GM19452 (cell line): ENCODE data around the gene NKTR.
A peak's percentile ranks its signal among the peaks of the same experiment; 100 is the strongest.
"Not testable (repeated sequence)": the region's sequence is repeated elsewhere in the genome, so short reads cannot be mapped to it uniquely, and the experiment has no call there.

Source experiments
- ATAC-seq: cut with Tn5 transposase; IDR thresholded peaks from one replicate; pipeline ENCODE4 v1.9.1; 2021; ENCODE audit not compliant: unreplicated experiment

The NKTR gene

GRCh38 chr3:42600111-42600957, at the start of gene NKTR:
Gene NKTR, plus strand, starts transcription at chr3:42600686. Its CDS starts 321 bp downstream, at chr3:42601007.
- peak; percentile 84 for ATAC-seq

DNA sequence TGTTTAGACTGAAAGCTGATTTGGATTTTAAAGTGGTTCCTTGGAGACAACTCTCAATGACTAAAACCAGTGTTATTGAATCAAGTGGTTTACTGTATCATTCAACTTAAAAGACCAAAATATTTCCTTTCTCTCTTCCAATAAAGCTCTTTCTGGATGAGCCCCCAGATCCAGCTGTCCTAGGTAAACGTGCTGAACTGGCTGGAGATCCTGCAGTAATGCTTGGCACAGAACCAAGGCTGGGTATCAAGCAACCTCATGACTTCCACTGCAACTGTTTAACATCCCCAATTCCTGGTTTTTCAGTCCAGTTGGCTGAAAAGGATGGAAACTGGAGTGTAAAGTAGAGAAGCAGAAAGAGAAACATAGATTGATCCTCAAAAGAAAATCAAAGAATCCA, 47.7 kb upstream of the NKTR start:
- no peak for ATAC-seq

GRCh38 chr3:42556089-42556632, 44.3 kb upstream of the NKTR start:
- ATAC-seq = peak; percentile 93

GRCh38 chr3:42556817-42557216, 43.7 kb upstream of the NKTR start:
- ATAC-seq = not testable (repeated sequence)

DNA sequence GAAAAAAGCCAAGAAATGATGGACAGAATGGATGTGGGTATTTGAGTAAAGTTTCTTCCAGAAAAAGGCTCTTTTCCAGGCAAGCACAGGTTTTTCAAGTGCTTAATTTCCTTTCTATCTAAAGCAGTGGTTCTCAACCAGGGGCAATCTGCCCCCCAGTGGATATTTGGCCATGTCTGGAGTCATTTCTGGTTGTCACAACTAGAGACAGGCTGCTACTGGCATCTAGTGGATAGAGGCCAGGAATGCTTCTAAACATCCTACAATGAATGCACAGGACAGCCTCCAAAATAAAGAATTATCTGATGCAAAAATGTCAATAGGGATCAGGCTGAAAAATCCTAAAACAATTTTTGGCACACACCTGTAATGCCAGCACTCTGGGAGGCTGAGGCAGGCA, 42.6 kb upstream of the NKTR start:
- ATAC-seq = no peak

DNA sequence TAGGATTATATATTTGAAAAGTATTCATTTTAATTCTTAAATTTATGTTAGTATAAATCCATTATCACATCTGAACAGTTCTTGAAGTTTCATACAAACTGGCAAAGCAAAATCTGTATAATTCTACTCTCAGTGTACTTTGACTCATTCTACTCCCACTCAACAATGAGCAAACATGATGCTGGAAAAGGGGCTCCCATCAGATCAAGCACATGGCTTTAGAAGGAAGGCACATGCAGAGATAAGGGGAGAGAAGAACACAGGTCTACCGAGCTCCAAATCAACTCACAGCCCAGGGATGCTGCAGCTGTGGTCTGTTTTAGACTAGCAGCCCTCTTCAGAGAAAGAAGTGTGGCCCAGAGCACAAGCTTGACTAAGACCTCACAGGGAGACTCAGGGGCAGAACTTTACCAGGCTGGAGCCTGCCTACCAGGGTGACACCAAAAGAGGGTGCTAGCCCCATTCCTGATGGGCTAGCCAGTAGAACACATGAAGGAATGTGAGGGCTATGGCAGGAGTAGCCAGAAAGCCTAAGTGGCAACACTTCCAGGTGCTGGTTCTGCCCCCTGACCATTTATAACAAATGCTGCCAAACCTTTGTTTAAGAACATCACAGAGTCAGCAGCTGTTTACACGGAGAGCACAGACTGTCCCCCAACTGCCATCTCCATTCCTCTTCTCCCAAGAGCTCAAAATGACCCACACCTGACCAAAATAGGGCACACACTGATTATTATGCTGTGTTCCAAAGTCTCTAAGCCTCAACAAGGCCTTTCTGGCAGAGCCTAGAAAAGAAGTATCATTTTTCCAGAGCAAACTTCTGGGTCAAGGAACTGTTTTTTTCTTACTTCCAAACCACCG, 38.2 kb upstream of the NKTR start:
- ATAC-seq = no peak

DNA sequence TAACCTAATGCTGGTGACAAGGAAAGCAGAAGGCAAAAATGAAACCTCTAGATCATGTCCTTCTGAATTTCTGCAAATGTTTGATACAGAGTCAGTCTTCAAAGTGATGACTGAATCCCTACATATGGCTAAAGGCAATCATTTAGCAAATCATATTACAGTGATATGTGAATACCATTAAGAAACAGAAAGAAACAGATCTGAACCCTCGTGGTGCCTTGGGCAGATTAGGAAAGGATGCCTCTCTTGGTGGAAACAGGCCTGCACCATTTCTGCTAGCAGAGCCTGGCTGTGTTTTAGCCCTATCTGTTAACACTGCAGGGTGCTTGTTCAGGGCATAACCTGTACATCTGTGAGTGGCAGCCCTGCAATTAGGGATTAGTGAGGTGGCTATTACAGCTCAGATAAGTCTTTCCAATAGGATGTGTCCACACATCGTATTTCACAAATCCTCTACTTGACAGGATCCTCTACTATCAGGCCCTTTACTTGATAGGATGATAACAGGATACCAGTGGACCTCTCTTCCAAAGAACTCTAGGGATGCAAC, 30.8 kb upstream of the NKTR start:
- ATAC-seq = no peak

DNA sequence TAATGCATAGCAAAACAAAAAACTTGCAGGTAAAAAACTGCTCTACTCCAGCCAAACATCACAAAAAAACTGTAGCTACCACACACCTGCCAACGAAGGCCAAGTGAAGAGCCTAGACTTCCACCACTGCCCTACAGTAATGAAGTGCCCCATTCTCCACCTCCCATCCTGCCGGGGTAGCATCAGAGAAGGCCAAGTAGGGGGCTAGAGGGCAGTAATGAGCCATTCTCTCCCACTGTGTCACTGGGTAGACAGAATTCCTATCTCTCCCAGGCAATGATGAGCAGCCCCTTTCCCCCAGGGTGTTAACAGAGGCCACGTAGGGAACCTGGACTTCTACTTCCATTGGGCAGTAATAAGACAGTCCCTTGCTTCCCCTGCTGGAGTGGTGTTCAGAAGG, 28.2 kb upstream of the NKTR start:
- no peak for ATAC-seq

- no peak for ATAC-seq
Measured at GRCh38 chr3:42575137-42575741, 25.2 kb upstream of the NKTR start.

- ATAC-seq = no peak
Measured at GRCh38 chr3:42578054-42578453, 22.4 kb upstream of the NKTR start.

DNA sequence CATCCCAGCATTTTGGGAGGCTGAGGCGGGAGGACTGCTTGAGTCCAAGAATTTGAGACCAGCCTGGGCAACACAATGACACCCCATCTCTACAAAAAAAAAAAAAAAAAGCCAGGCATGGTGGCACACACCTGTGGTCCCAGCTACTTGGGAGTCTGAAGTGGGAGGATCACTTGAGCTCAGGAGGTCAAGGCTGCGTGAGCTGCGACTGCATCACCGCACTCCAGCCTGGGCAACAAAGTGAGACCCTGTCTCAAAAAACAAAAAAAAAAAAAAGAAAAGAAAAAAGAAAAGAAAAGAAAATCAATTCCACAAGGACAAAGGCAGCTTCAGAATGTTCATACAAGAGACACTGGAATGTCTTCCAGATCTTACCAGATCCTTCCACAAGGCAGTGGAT, 21.1 kb upstream of the NKTR start:
- ATAC-seq = not testable (repeated sequence)

- ATAC-seq = no peak
Measured at GRCh38 chr3:42581400-42581708, 19.1 kb upstream of the NKTR start.

GRCh38 chr3:42581709-42582473, 18.6 kb upstream of the NKTR start, which contains the start of gene SEC22C:
Gene SEC22C, minus strand, starts transcription at chr3:42581967. Its CDS starts 12,921 bp downstream, at chr3:42569046.
- peak; percentile 90 for ATAC-seq

DNA sequence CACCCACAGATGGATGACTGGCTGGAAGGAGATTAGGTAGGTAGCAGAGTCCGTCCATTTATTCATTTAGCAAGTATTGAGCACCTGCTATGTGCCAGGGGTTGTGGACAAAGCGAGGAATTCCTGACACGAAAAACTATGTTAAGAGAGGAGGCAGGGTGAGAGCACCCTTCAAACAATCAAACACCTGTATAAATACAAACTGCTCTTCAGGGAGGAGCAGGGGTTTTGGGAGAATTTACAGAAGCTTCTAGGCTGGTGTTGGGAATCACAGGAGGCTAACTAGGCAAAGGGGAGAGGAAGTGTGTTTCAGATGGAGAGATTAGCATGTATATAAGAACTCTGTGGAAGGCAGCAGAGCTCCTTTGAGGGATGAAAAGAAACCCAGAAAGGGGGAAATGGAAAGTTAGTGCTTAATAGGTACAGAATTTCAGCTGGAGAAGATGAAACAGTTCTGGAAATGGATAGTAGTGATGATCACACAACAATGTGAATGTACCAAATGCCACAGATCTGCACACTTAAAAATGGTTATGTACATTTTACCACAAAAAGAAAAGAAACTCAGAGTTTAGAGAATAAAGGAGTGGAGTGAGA, 17.9 kb upstream of the NKTR start:
- ATAC-seq = no peak

- ATAC-seq = no peak
Measured at GRCh38 chr3:42588625-42589024, 11.9 kb upstream of the NKTR start.

GRCh38 chr3:42589382-42590109, 10.9 kb upstream of the NKTR start:
- no peak for ATAC-seq

- ATAC-seq = no peak
Measured at GRCh38 chr3:42590989-42591756, 9.3 kb upstream of the NKTR start.

GRCh38 chr3:42591811-42592210, 8.7 kb upstream of the NKTR start:
- no peak for ATAC-seq

GRCh38 chr3:42593635-42594034, 6.9 kb upstream of the NKTR start:
- ATAC-seq = no peak
